ENCODE results near the gene POM121L2.
"Not testable (repeated sequence)": the region's sequence is repeated elsewhere in the genome, so short reads cannot be mapped to it uniquely, and the experiment has no call there.

Gene POM121L2

DNA sequence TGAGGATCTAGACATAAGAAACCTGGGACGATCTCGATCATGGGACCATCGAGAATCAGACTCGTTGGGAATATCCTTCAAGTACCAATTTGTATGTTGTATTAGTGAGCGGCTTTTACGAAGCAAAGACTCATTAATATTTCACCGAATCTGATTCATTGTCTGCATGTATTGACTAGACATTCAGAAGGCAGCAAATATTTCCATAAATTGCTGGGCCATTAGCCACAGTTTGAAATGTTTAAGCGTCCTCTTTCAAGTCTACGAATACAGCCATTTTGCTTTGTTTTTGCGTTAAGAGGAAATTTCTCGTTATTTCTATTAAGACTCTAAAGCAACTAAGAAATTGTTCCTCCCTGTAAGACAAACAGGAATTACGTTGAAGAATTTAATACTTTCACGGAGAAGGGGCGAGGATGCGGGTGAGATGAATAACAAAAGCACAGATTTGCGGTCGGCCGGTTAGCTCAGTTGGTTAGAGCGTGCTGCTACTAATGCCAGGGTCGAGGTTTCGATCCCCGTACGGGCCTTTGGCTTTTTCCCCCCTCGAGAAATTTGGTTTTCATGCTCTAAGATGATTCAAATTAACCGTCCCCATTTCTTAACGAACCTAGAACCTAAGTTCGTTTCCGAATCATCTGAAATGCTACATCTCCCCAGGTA lies 18.5 kb downstream of the POM121L2 start:
- no peak for DNase-seq (ENCODE audit: low spot score)

DNA sequence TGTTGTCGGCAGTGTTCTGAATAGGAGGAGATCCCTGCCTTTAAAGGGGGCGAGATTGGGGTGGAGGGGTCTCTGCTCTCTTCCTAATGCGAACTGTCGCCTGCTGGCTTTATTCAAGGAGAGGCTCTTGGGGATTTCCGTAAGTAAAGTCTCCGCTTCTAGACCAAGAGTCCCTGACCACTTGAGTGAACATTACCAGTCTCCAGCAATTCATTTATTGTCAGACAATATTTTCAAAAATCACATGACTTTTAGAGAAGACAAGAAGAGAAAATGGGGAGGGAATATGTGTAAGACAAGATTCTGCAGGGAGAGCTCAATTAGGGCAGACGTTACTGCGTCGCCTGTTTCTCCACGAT lies 21.2 kb downstream of the POM121L2 start:
- no peak for DNase-seq (ENCODE audit: low spot score)

DNA sequence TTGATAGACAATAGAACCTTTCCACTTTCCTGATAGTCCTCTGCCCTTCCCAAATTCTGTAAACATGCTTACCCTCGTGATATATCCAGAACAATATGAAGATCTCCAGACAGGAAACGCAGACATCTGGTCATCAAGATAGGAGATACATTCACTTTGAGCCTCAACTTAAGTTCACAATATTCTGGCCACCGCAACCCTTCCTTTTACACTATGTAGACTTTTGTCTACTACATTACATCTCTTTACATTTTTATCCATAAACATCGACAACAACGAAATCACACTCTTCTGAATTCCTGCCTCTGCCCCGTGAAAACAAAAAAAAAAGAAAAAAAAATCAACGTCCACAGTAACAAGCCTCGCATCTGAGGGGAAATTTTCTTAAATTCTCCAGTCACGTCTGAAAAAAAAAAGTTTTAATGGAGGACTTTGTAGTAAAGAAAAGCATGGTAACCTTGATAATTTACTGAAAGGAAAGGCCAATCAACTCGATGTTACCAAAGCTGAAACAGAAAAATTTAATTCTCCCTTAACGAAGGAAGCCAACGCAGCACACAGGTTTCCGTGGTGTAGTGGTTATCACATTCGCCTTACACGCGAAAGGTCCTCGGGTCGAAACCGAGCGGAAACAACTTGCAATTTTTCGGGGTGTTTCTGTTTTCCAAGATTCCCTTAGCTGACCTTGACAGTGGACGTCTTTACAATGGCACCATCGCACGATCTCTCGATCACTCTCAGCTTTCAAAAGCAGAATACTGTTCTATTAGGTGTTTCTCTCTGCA lies 21.8 kb downstream of the POM121L2 start:
- no peak for DNase-seq (ENCODE audit: low spot score)

DNA sequence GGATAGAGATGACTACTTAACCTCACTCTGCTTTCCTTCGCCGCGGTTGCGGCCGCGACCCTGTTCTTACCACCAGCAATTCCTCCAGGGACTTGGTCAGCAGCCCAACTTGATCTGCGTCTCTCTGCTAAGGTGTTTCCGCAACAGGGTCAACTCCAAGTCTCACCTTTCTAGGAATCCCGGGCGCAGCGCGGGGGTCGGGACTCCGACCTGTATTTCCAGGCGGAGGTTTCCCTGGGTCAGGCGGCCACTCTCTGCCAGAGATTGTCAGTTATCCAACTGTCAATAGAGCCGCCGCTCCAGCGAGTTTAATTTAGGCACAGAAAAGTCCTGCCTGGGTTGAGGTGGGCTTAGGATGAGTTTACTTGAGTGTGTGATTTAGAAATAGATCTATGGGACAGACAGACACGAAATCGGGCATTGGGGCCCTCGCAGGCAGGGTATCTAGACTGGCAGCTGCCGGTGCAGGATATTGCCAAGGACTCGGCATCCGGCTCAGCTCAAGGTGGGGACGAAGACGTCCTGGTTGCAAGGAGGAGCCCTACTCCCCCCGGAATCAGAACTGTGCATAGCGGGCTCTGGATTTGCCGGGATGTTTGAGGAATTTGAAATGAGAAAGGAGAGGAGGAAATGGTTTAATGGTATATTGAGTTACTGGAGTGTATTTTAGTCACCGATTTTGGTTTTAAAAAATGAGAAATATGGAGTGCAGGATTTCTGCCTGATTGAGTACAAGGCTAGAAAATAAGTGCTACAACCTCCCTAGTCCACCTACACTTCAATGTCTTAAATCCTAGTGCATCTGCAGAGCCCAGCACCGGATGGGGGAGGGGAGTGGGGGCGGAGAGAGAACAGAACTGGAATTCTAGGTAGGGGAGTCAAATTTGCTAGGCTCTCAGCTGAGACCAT lies 23.7 kb downstream of the POM121L2 start:
- no peak for DNase-seq (ENCODE audit: low spot score)

DNA sequence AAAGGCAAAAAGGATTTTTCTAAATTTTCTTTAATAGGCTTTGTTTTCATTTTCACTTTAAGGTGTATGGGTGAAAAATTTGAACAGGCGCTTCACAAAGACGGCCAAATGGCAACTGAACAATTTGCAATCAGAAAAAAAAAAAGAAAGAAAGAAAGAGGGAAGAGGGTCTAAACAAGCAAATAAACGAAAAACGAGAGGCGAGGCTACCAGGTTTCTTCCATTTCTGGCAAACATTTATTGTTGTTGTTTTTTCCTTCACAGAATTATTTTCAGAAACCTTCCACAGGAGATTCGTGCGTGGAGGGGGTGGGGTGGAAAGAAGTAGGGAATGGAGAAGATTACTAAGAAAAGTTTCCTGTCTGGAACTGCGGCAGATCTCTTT lies 24.3 kb downstream of the POM121L2 start:
- no peak for DNase-seq (ENCODE audit: low spot score)

DNA sequence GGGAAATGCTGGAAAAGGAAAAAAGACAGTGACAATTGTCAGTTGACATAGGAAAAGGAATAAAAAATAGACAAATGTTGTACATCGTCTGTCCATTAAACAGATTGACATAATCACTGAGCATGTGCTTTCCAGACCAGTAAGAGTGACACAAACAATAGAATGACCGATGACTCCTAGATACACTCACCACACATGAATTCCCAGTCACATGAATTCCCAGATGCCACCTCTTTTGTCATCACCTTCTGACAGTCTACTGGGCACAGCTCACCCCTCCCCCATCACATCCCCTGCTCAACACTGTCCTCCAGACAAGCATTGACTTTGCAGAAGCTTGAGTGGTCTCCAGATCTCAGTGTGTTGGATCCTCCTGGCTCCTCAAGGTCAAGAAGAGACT lies 25.9 kb downstream of the POM121L2 start:
- DNase-seq (ENCODE audit: low spot score) = no peak

DNA sequence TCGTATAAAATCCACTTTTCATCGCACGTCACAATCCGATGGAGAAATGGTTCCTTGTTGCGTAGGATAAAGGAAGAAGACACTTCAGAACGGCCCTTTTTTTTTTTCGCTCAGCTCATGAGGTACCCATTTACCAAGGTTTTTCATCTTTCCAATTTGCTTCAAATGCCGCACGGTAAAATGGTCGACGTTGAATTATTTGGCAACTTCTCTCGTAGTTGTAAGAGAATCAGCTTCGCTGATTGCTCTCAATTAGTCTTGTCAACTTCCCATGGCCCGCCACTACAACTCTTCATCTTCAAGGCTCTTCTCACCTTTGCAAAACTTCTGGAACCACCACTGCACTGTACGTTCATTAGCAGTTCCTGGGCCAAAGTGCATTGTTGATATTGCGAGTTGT lies 28.8 kb downstream of the POM121L2 start:
- no peak for DNase-seq (ENCODE audit: low spot score)

DNA sequence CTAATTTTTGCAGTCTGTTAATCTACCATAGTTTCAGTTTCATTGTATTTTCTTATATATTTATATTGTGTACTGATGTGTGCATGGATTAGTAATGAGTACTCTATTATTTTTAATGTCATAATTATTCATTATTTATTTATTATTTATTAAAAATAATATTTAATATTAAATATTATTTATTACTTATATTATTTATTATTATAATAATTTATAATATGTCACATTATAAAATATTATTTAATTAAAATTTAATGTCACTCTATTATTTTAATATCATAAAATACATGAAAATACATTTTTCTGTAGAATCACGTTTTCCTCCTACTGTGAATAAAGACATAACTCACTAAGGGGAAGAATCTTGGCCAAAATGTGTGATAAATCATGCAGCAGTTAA lies 30.5 kb downstream of the POM121L2 start:
- DNase-seq (ENCODE audit: low spot score) = no peak

DNA sequence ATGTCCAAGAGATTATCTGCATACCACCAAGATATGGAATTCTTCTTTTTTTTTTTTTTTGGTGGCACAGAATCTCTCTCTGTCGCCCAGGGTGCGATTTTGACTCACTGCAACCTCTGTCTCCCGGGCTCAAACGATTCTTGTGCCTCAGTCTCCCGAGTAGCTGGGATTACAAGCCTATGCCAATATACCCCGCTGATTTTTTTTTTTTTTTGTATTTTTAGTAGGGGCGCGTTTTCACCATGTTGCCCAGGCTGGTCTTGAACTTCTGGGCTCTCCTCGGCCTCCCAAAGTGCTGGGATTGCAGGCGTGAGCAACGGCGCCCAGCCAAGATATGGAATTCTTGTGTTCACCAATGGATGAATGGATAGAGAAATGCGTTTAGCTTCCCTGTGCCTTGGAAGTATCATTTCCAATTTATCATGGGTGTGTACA lies 31.0 kb downstream of the POM121L2 start:
- DNase-seq (ENCODE audit: low spot score) = no peak

DNA sequence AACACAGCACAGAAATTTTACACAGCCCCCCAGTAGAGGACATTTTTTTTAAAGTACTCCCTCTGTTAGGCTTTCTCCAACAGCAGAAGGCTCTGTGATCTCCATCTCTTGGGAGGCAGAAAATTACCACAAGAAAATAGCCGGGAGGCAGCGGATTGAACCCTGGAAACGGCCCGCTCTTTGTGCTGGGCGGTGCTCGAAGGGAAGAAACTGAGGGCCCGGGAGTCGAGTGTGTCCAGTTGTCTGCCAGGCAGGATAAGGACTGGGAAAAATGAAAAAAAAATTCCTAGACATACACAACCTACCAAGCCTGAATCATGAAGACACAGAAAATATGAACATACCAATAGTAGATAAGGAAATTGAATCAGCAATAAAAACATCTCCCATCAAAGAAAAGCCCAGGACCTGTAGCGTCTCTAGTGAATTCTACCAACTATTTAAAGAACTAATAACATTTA lies 31.5 kb downstream of the POM121L2 start:
- no peak for DNase-seq (ENCODE audit: low spot score)

DNA sequence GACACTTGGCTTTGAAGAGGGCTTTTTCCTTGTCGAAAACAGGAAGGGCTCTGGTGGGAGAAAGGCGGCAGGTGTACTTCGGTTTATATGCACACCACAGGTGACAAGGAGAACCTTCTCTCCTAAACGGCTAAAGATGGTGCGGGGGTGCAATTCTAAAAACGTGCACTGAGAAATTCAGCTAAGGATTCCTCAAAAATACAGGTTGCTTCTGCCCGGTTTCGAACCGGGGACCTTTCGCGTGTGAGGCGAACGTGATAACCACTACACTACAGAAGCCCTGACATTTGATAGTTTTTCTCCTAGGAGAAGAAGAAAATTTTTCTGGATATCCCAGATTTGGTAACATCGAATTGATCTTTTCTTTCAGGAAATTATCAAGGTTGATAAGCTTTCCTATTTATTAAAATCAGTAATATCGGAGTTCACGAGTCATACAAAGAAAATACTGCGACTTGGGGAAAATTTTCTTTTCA lies 32.0 kb downstream of the POM121L2 start:
- no peak for DNase-seq (ENCODE audit: low spot score)

DNA sequence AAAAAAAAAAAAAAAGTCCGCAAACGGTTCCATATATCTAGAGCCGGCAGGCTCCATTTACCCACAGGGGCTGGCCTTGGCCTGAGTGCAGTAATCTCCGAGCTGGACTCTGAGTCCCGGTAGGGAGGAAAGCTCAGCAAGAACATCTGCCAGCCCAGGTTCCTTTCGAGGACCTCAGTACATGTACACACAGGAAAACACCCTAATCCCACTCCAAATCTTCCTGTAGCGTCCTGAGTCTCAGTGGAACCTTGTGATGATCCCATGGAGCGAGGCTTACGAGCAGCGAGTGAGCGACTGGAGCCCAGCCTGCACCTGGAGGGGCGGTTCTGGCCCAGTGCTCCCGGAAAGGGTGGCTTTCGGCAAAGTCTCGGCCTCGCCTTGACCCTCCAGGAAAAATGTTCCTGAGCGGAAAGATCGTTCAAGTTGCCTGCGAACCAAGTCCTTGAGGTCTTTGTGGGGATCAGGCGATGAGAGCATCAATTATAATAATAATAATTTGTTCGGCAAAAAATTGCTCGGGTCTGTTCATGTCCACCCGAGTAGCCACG lies 32.5 kb downstream of the POM121L2 start:
- DNase-seq (ENCODE audit: low spot score) = no peak

DNA sequence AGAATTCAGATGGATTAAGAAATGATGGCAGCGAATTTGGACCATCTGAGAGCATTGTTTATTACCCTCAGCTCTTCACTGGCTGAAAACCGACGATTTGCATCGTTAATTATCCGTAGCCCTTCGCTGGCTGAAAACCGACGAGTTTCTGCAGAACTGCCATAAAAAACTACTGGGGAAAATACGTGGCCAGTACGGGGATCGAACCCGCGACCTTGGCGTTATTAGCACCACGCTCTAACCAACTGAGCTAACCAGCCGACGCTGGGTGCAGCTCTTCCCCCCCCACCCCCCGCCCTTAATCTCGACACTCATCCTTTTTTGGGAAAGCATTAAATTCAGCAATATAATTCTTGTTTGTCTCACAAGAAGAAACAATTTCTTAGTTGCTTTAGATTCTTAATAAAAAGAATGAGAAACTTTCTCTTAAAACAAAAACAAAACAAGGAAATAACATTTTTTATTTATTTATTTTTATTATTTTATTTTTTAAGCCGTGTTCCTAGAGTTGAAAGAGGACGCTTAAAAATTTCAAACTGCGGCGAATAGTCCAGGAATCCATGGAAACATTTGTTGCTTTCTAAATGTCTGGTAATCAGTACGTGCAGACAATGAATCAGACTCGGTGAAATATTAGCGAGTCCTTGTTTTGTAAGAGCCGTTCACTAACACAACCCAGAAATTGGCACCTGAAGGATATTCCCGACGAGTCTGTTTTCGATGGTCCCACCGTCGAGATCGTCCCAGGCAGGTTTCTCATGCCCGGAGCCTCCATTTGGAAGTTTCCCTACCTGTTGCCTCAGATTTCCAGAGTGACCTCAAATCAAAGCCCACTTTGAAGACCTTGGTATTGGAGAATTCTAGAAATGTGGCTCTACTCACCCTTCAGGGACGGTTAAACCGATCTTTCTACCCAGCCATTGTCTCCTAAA lies 36.8 kb downstream of the POM121L2 start:
- no peak for DNase-seq (ENCODE audit: low spot score)

DNA sequence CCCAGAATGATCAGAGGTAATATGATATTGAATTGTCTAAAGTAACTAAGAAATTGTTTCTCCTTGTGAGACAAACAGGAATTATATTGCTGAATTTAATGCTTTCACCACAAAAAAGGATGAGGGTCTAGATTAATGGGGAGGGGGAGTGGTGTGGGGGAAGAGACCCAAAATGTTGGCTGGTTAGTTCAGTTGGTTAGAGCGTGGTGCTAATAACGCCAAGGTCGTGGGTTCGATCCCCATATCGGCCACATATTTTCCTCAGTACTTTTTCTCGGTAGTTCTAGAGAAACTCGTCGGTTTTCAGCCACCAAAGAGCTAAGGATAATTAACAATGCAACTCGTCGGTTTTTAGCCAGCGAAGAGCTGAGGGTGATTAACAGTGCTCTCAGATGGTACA lies 38.3 kb downstream of the POM121L2 start:
- no peak for DNase-seq (ENCODE audit: low spot score)

DNA sequence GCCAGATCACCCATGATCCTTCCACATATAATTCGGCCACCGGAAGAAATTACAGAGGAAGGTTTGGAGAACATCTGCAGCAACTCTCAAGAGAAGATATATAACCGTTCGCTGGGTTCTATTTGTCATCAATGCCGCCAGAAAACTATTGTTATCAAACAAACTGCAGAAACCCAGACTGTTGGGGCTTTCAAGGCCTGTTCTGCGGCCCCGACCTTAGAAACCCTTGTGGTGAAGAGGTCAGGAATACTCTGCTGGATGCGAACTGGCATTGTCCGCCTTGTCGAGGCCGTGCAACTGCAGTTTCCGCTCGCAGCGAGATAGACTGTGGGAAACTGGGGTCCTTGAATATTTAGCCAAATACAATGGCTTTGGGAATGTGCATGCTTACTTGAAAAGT lies 43.3 kb downstream of the POM121L2 start:
- DNase-seq (ENCODE audit: low spot score) = no peak

DNA sequence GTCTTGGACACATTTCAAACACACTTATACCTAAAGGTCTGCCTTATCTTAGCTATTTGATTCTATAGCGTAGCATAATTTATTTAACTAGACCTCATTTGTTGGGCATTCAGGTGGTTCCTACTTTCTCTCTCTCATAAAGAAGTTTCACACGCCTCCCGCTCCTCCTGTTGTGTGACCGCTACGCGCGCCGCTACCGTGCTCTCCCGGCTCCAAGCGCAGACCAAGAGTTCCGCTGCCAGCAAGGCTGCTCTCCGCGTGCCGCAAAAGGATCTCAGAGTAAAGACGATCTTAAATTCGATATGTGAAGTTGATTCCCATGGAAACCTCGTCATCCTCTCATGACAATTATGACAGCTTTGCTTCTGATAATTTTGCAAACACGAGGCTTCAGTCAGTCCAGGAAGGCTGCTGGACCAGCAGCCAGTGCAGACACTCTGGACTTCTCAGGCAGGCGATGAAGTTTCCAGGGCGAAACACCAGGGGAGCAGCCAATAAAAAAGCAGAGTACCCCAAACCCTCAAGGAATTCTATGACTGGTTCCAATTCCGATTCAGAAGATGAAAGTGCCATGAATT lies 44.1 kb downstream of the POM121L2 start:
- no peak for DNase-seq (ENCODE audit: low spot score)

DNA sequence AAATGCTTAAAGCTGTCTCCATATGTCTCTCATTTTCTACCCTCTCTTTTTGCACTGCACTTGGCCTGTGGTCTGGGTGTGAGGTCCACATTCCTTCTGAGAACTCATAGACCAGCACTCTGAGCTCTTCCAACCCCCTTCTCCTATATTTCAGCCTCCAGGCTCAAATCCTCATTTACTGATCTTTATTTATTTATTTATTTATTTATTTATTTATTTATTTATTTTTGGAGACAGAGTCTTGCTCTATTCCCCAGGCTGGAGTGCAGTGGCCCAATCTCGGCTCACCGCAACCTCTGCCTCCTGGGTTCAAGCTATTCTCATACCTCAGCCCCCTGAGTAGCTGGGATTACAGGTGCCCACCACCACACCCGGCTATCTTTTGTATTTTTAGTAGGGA lies 45.1 kb downstream of the POM121L2 start:
- not testable (repeated sequence) for DNase-seq (ENCODE audit: low spot score)

DNA sequence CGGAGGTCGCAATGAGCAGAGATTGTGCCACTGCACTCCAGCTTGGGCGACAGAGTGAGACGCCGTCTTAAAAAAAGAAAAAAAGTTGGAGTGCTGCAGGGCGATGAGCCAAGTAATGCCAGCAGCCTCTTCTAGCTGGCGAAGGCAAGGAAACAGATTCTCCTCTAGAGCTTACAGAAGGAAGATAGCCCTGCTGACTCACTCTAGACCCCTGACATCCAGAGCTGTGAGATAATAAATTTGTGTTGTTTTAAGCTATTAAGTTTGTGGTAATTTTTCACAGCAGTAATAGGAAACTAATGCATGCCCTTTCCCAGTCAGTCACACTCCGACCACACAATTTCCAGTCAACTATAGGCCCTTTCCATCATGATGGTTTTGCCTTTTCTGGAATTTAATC lies 48.2 kb downstream of the POM121L2 start:
- DNase-seq (ENCODE audit: low spot score) = no peak

DNA sequence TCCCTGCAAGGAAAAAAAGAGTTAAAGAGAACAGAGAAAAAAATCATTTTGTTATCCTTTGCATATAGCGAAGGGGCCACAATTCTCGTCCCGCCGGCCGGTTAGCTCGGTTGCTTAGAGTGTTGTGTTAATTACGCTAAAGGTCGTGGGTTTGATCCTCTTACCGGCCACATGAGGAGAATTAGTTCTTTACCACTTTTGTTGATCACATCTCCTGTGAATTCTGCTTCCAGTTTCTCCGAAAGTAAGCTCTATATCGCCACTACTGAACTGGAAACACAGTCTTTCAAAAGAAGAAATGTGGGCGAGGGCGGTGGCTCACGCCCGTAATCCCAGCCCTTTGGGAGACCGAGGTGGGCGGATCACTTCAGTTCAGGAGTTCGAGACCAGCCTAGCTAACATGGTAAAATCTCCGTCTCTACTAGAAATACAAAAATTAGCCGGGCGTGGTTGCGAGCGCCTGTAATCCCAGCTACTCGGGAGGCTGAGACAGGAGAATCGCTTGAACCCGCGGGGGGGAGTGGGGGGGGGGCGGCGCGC lies 51.2 kb downstream of the POM121L2 start:
- DNase-seq (ENCODE audit: low spot score) = no peak

DNA sequence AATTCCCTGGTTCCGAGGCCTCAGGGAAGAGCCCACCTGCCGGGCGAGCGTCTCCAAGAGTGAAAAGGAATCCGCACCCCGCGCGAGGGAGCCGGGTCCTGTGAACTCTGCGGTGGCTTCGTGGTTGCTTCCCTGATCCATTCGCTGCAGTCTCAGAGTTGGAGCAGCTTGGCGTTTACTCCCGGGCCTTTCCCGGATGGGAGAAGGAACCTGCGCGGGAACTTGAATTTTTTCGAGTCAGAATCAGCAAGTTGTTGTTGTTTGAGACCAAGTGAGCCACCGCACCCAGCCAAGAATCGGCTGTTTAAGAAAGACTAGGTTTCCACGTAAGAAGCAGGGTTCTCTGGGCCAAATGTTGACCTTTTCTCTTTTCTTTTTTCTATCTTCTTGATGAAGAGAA lies 51.7 kb downstream of the POM121L2 start:
- no peak for DNase-seq (ENCODE audit: low spot score)

Measured in HuH-7.5 (cell line).